Tibial nerve (tissue), 4 donors: ENCODE data around the gene SNED1.

Source experiments
- EP300 ChIP-seq, 2 donors: sonication (generic); formaldehyde crosslinking; IDR thresholded peaks; one replicate each; pipeline ENCODE4 v1.6.1; 2017; ENCODE audit warnings: antibody characterized with exemption in 2 of 2, mild to moderate bottlenecking in 1 of 2
- POLR2A ChIP-seq, 2 donors: fragments of 450-650 bp; IDR thresholded peaks; one replicate each; pipeline ENCODE4 v1.6.1; 2017; ENCODE audit warnings: antibody characterized with exemption in 2 of 2, mild to moderate bottlenecking in 2 of 2, moderate library complexity in 2 of 2
- TF ChIP-seq, protein P1 (sequence below), 5 experiments: fragments of 200-600 bp in 3 of 5; fragments of 450-650 bp in 2 of 5; sonication (generic) in 3 of 5; IDR thresholded peaks; one replicate each; pipeline ENCODE4 v1.5.1; 2016 to 2019; ENCODE audit warnings: antibody characterized with exemption in 5 of 5, mild to moderate bottlenecking in 3 of 5, moderate library complexity in 2 of 5

DNA sequence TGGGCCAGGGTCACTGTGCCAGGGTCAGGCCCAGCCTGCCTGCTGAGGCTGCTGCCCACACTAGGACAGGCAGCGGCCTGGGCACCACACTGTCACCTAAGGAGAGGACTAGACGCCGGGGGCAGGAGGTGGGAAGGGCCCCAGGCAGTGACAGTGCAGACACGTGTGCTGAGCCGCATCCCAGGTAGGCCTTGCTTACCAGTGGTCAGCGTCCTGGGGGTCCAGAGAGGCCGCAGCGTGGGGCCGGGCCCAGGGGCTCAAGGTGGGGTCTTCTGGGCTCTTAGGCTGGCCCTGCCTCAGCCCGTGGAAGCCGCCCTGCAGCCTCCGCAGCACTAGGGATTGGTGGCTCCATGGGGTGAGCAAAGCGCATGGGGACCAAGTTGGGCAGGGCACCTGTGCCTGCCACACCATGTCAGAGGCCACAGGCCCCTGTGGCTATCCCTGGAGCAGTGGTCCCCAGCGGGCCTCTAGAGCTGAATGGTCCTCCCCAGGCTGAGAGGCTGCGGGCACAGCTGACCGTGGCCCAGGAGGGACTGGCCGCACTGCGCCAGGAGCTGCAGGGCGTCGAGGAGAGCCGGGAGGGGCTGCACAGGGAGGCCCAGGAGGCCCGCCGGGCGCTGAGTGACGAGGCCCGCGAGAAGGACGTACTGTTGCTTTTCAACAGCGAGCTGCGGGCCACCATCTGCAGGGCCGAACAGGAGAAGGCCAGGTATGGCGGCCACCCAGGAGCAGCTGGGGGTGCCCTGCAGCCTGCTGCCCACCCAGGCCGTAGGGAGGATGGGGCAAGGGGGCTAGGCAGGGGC lies 35.2 kb upstream of the SNED1 start:
- TF ChIP-seq, protein P1, sequence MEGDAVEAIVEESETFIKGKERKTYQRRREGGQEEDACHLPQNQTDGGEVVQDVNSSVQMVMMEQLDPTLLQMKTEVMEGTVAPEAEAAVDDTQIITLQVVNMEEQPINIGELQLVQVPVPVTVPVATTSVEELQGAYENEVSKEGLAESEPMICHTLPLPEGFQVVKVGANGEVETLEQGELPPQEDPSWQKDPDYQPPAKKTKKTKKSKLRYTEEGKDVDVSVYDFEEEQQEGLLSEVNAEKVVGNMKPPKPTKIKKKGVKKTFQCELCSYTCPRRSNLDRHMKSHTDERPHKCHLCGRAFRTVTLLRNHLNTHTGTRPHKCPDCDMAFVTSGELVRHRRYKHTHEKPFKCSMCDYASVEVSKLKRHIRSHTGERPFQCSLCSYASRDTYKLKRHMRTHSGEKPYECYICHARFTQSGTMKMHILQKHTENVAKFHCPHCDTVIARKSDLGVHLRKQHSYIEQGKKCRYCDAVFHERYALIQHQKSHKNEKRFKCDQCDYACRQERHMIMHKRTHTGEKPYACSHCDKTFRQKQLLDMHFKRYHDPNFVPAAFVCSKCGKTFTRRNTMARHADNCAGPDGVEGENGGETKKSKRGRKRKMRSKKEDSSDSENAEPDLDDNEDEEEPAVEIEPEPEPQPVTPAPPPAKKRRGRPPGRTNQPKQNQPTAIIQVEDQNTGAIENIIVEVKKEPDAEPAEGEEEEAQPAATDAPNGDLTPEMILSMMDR (IDR thresholded peaks at IDR 0.05): no peak
- TF ChIP-seq POLR2A (IDR thresholded peaks at IDR 0.05): no peak
- TF ChIP-seq EP300 (IDR thresholded peaks at IDR 0.05): no peak
